GM23338 (cell line): ENCODE results near the gene APC2. TPM values are rescaled to one million over a fixed set of nuclear protein-coding genes. Genes with fewer than 3 reads are reported as not detected.

Experiments
- ATAC-seq: fragments of 200-7000 bp; cut with Tn5 transposase; 3 replicates; pipeline ENCODE4 v1.9.1; 2020
- DNase-seq: peaks from one replicate; pipeline ENCODE4 v3.0.0-alpha.2; 2015; ENCODE audit warnings: low spot score
- H2AFZ ChIP-seq: fragments of 200-600 bp; sonication (generic); 2 replicates; pipeline ENCODE4 v1.8.0; 2016; ENCODE audit warnings: antibody characterized with exemption, mild to moderate bottlenecking, moderate library complexity
- H3F3A ChIP-seq: fragments of 200-600 bp; sonication (generic); replicated peaks from 2 replicates; pipeline ENCODE4 v1.8.0; 2017; ENCODE audit warnings: antibody characterized with exemption, mixed run types, low read depth
- H3K27ac ChIP-seq: fragments of 200-600 bp; sonication (generic); 2 replicates; pipeline ENCODE4 v1.6.1; 2016; ENCODE audit warnings: low read depth
- H3K27me3 ChIP-seq: fragments of 200-600 bp; sonication (generic); 2 replicates; pipeline ENCODE4 v1.8.0; 2016; ENCODE audit warnings: mild to moderate bottlenecking, mixed run types, moderate library complexity; ENCODE audit not compliant: insufficient read depth
- H3K36me3 ChIP-seq: fragments of 200-600 bp; sonication (generic); 2 replicates; pipeline ENCODE4 v1.8.0; 2016; ENCODE audit warnings: mild to moderate bottlenecking; ENCODE audit not compliant: insufficient read depth
- H3K4me1 ChIP-seq: fragments of 200-600 bp; sonication (generic); 2 replicates; pipeline ENCODE4 v1.8.0; 2016; ENCODE audit warnings: mild to moderate bottlenecking, moderate library complexity; ENCODE audit not compliant: insufficient read depth
- H3K4me2 ChIP-seq: fragments of 200-600 bp; sonication (generic); 2 replicates; pipeline ENCODE4 v1.7.1; 2017; ENCODE audit warnings: mixed run types
- H3K4me3 ChIP-seq: fragments of 200-600 bp; sonication (generic); 2 replicates; pipeline ENCODE4 v1.6.1; 2016; ENCODE audit warnings: mixed run types
- H3K79me2 ChIP-seq: fragments of 200-600 bp; sonication (generic); replicated peaks from 2 replicates; pipeline ENCODE4 v1.8.0; 2017; ENCODE audit warnings: mild to moderate bottlenecking; ENCODE audit not compliant: insufficient read depth
- H3K9me2 ChIP-seq: fragments of 200-600 bp; sonication (generic); 2 replicates; pipeline ENCODE4 v1.8.0; 2017; ENCODE audit not compliant: insufficient read depth
- H4K20me1 ChIP-seq: fragments of 200-600 bp; sonication (generic); replicated peaks from 2 replicates; pipeline ENCODE4 v1.8.0; 2017; ENCODE audit warnings: mild to moderate bottlenecking; ENCODE audit not compliant: insufficient read depth
- H3K27ac Mint-ChIP-seq: 2 replicates; pipeline ENCODE4 v1.8.0; 2020; ENCODE audit warnings: inconsistent platforms, mild to moderate bottlenecking, moderate library complexity, mixed read lengths
- H3K27me3 Mint-ChIP-seq: 3 replicates; pipeline ENCODE4 v1.8.0; 2022; ENCODE audit warnings: low read depth, mild to moderate bottlenecking, moderate library complexity, mixed read lengths, inconsistent platforms; ENCODE audit not compliant: insufficient read depth, poor library complexity
- H3K36me3 Mint-ChIP-seq: 3 replicates; pipeline ENCODE4 v1.8.0; 2021; ENCODE audit warnings: low read depth, mild to moderate bottlenecking, inconsistent platforms, moderate library complexity, mixed read lengths
- H3K4me1 Mint-ChIP-seq: 3 replicates; pipeline ENCODE4 v1.8.0; 2020; ENCODE audit warnings: mild to moderate bottlenecking, inconsistent platforms, mixed read lengths
- H3K4me3 Mint-ChIP-seq: 3 replicates; pipeline ENCODE4 v1.8.0; 2021; ENCODE audit warnings: moderate library complexity, mild to moderate bottlenecking, inconsistent platforms, mixed read lengths
- H3K9me3 Mint-ChIP-seq: 3 replicates; pipeline ENCODE4 v1.8.0; 2020; ENCODE audit warnings: moderate library complexity, mild to moderate bottlenecking, inconsistent platforms, mixed read lengths
- CREB1 ChIP-seq: fragments of 250-450 bp; sonication (Bioruptor Pico); IDR thresholded peaks from 2 replicates; pipeline ENCODE4 v1.5.0; 2020; ENCODE audit warnings: low read depth, mild to moderate bottlenecking, moderate library complexity
- EZH2 ChIP-seq: fragments of 200-600 bp; sonication (generic); IDR thresholded peaks from one replicate; pipeline ENCODE4 v1.8.0; 2017; ENCODE audit warnings: antibody characterized with exemption, mild to moderate bottlenecking, low read depth; ENCODE audit not compliant: unreplicated experiment
- EZH2phosphoT487 ChIP-seq: fragments of 200-600 bp; sonication (generic); IDR thresholded peaks from one replicate; pipeline ENCODE4 v1.8.1; 2018; ENCODE audit warnings: antibody characterized with exemption; ENCODE audit not compliant: unreplicated experiment
- JUNB ChIP-seq: IDR thresholded peaks from one replicate; pipeline ENCODE4 v1.6.1; 2016; ENCODE audit warnings: antibody characterized with exemption; ENCODE audit not compliant: unreplicated experiment
- NANOG ChIP-seq: IDR thresholded peaks from 2 replicates; pipeline ENCODE4 v1.6.1; 2016; ENCODE audit warnings: antibody characterized with exemption, borderline replicate concordance
- ZNF114 ChIP-seq: fragments of 250-450 bp; sonication (Bioruptor Pico); IDR thresholded peaks from 2 replicates; pipeline ENCODE4 v1.5.0; 2020; ENCODE audit warnings: mild to moderate bottlenecking, moderate library complexity
- ZNF331 ChIP-seq: fragments of 250-450 bp; sonication (Bioruptor Pico); IDR thresholded peaks from 2 replicates; pipeline ENCODE4 v1.5.0; 2020; ENCODE audit warnings: low read depth, mild to moderate bottlenecking, moderate library complexity
- polyA plus RNA-seq: library from polyadenylated mRNA; unstranded; fragments of >200 nt; fragmentation: Nextera tagmentation; extraction: Ambion mirVana; gene quantifications from 2 replicates; pipeline ENCODE4 v1.2.1, GENCODE V29; 2016
- total RNA-seq: library from RNA; depleted of rRNA; stranded (reverse); fragments of >200 nt; shearing (Covaris generic); gene quantifications from 2 replicates; pipeline ENCODE4 v1.2.3, GENCODE V29; 2014
- TF ChIP-seq, protein P1 (sequence below): IDR thresholded peaks from one replicate; pipeline ENCODE4 v1.6.1; 2018; ENCODE audit warnings: antibody characterized with exemption; ENCODE audit not compliant: unreplicated experiment
- TF ChIP-seq, protein P2 (sequence below): IDR thresholded peaks from 2 replicates; pipeline ENCODE4 v1.6.1; 2016; ENCODE audit warnings: antibody characterized with exemption
- TF ChIP-seq, protein P3 (sequence below), 2 experiments: fragments of 200-600 bp in 1 of 2; sonication (generic) in 1 of 2; conservative IDR thresholded peaks; 2 replicates each; pipeline versions ENCODE4 v1.5.1 to v1.6.1; 2016 to 2017; ENCODE audit warnings: antibody characterized with exemption in 2 of 2, low read depth in 2 of 2, mild to moderate bottlenecking in 2 of 2, moderate library complexity in 1 of 2

Gene APC2
- total and polyA plus RNA-seq, 2 experiments from 2014 or later: 1.4 to 18.3 TPM

DNA sequence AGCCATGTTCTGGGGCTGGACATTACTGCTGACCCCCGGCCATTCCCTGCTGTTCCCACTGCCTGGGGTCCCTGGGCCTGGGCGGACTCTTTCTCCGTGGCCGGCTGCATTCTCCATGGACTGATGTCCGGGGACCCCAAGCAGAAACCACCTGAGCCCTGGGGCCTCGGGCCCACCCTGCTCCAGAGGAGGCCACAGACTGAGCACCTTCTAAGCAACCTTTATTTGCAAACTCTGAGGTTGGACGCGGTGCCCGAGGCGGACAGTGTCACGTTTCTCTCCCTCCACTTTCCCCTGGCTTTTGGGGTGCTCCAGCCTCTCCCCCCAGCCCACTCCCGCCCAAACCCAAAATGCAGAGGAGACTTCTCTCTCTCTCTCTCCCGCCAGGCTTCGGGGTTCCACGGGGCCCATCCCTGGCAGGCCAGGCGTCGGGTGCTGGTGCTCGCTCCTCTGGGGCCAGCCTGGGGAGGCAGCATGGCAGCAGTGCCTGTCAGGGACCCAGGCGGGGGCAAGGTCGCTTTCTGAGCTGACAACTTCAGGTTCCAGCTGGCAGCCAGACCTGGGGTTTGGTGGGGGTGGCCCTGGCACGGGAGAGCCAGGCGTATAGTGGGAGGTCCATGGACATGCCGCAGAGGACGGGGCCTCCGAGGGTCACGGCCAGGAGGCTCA, 31.4 kb downstream of the APC2 start (continued):
- TF ChIP-seq, protein P1, sequence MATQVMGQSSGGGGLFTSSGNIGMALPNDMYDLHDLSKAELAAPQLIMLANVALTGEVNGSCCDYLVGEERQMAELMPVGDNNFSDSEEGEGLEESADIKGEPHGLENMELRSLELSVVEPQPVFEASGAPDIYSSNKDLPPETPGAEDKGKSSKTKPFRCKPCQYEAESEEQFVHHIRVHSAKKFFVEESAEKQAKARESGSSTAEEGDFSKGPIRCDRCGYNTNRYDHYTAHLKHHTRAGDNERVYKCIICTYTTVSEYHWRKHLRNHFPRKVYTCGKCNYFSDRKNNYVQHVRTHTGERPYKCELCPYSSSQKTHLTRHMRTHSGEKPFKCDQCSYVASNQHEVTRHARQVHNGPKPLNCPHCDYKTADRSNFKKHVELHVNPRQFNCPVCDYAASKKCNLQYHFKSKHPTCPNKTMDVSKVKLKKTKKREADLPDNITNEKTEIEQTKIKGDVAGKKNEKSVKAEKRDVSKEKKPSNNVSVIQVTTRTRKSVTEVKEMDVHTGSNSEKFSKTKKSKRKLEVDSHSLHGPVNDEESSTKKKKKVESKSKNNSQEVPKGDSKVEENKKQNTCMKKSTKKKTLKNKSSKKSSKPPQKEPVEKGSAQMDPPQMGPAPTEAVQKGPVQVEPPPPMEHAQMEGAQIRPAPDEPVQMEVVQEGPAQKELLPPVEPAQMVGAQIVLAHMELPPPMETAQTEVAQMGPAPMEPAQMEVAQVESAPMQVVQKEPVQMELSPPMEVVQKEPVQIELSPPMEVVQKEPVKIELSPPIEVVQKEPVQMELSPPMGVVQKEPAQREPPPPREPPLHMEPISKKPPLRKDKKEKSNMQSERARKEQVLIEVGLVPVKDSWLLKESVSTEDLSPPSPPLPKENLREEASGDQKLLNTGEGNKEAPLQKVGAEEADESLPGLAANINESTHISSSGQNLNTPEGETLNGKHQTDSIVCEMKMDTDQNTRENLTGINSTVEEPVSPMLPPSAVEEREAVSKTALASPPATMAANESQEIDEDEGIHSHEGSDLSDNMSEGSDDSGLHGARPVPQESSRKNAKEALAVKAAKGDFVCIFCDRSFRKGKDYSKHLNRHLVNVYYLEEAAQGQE: no peak
- TF ChIP-seq, protein P2, sequence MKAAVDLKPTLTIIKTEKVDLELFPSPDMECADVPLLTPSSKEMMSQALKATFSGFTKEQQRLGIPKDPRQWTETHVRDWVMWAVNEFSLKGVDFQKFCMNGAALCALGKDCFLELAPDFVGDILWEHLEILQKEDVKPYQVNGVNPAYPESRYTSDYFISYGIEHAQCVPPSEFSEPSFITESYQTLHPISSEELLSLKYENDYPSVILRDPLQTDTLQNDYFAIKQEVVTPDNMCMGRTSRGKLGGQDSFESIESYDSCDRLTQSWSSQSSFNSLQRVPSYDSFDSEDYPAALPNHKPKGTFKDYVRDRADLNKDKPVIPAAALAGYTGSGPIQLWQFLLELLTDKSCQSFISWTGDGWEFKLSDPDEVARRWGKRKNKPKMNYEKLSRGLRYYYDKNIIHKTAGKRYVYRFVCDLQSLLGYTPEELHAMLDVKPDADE: no peak
- TF ChIP-seq, protein P3, sequence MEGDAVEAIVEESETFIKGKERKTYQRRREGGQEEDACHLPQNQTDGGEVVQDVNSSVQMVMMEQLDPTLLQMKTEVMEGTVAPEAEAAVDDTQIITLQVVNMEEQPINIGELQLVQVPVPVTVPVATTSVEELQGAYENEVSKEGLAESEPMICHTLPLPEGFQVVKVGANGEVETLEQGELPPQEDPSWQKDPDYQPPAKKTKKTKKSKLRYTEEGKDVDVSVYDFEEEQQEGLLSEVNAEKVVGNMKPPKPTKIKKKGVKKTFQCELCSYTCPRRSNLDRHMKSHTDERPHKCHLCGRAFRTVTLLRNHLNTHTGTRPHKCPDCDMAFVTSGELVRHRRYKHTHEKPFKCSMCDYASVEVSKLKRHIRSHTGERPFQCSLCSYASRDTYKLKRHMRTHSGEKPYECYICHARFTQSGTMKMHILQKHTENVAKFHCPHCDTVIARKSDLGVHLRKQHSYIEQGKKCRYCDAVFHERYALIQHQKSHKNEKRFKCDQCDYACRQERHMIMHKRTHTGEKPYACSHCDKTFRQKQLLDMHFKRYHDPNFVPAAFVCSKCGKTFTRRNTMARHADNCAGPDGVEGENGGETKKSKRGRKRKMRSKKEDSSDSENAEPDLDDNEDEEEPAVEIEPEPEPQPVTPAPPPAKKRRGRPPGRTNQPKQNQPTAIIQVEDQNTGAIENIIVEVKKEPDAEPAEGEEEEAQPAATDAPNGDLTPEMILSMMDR (conservative IDR thresholded peaks at IDR 0.05; ENCODE audit: low read depth in 2 of 2): no peak
- TF ChIP-seq ZNF331 (no peak), JUNB (no peak), NANOG (no peak), ZNF114 (CRISPR knock-in tag) (no peak), EZH2phosphoT487 (no peak), EZH2 (no peak)

DNA sequence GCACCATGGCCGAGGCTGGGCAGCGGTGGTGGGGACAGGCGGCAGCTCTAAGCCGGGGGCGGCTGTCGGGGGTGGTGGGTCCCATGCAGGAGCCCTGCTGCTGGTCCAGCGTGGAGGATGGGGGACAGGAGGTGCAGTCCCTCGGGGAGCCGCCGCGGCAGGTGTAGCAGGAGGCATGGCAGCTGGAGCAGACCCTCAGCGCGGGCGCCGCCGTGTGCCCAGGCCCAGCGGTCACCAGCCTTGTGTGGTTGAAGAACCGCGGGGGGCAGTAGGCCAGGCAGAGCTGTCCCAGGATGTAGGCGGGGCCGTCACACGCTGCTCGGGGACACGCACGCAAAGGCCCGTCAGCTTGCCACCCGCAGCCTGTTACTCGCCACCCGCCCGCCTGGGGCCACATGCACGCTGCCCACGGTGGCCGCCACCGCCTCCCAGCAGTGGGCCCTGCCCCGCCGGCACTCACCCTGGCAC, 32.0 kb downstream of the APC2 start:
- Histone ChIP-seq H3K4me2 (no peak overlapping the region), H3K9me2 (no peaks in the 10 kb centered on the region), H3K79me2 (peaks cover 16% of the 10 kb centered on the region), H3K27ac (no peak overlapping the region), H3K4me3 (no peak overlapping the region), H4K20me1 (peaks cover 11% of the 10 kb centered on the region), H3K36me3 (0 out of 2 replicates have a peak, but pooled peaks cover 5% of the 10 kb centered on the region), H3F3A (peaks cover 12% of the 10 kb centered on the region; the same call in 1 of the 2 replicates), H3K27me3 (no peaks in the 10 kb centered on the region), H2AFZ (no peak overlapping the region), H3K4me1 (peaks cover 4% of the 10 kb centered on the region; the same call in 1 of the 2 replicates)
- no peaks in the 10 kb centered on the region; the same call in 2 of the 3 replicates for H3K9me3 Mint-ChIP-seq
- H3K36me3 Mint-ChIP-seq: peaks cover 6% of the 10 kb centered on the region; the same call in 2 of the 3 replicates
- H3K27ac Mint-ChIP-seq: no peak overlapping the region
- TF ChIP-seq, protein P2: no peak
- TF ChIP-seq, protein P3 (conservative IDR thresholded peaks at IDR 0.05; ENCODE audit: low read depth in 2 of 2): no peak
- TF ChIP-seq CREB1 (CRISPR knock-in tag) (no peak), NANOG (no peak), ZNF114 (CRISPR knock-in tag) (no peak), EZH2phosphoT487 (no peak)
- TF ChIP-seq, protein P1: no peak
- peaks cover 4% of the 10 kb centered on the region; the same call in 2 of the 3 replicates for H3K4me1 Mint-ChIP-seq
- DNase-seq (no peak), ATAC-seq (no peak)
- no peak overlapping the region for H3K4me3 Mint-ChIP-seq
- peaks cover 7% of the 10 kb centered on the region for H3K27me3 Mint-ChIP-seq
